Fibroblast of the aortic adventitia (primary cell): ENCODE results near the gene ABR. TPM values are rescaled to one million over a fixed set of nuclear protein-coding genes. Genes with fewer than 3 reads are reported as not detected.
A peak's percentile ranks its signal among the peaks of the same experiment; 100 is the strongest.
"Not testable (repeated sequence)": the region's sequence is repeated elsewhere in the genome, so short reads cannot be mapped to it uniquely, and the experiment has no call there.

Experiments used
- DNase-seq: peaks from one replicate; pipeline ENCODE4 v3.0.0-alpha.2; 2010; ENCODE audit warnings: low read depth
- H3K4me3 ChIP-seq: 2 replicates; pipeline ENCODE4 v1.5.1; 2011; ENCODE audit warnings: low read depth, mild to moderate bottlenecking, control low read depth, low read length, moderate library complexity
- CTCF ChIP-seq: IDR thresholded peaks from 2 replicates; pipeline ENCODE4 v1.5.1; 2011; ENCODE audit warnings: mild to moderate bottlenecking, low read length, control low read depth, inconsistent platforms; ENCODE audit not compliant: insufficient read depth
- total RNA-seq: library from RNA; depleted of rRNA; stranded (reverse); fragments of >200 nt; gene quantifications from 2 replicates; pipeline ENCODE4 v1.2.3, GENCODE V29; 2012; ENCODE audit warnings: low replicate concordance

ABR gene
- total RNA-seq, 1 donor, result 76.8 TPM

GRCh38 chr17:1070411-1070810 lies 109.4 kb downstream of the ABR start:
- H3K4me3 ChIP-seq, result no peak overlapping the region
- DNase-seq, result no peak
- TF ChIP-seq CTCF, result no peak

GRCh38 chr17:1069847-1070246 lies 109.9 kb downstream of the ABR start:
- no peak overlapping the region for H3K4me3 ChIP-seq
- DNase-seq, result no peak
- no peak for TF ChIP-seq CTCF

GRCh38 chr17:1068356-1068755 lies 111.4 kb downstream of the ABR start:
- no peak for TF ChIP-seq CTCF
- DNase-seq, result no peak
- H3K4me3 ChIP-seq, result no peak overlapping the region

DNA sequence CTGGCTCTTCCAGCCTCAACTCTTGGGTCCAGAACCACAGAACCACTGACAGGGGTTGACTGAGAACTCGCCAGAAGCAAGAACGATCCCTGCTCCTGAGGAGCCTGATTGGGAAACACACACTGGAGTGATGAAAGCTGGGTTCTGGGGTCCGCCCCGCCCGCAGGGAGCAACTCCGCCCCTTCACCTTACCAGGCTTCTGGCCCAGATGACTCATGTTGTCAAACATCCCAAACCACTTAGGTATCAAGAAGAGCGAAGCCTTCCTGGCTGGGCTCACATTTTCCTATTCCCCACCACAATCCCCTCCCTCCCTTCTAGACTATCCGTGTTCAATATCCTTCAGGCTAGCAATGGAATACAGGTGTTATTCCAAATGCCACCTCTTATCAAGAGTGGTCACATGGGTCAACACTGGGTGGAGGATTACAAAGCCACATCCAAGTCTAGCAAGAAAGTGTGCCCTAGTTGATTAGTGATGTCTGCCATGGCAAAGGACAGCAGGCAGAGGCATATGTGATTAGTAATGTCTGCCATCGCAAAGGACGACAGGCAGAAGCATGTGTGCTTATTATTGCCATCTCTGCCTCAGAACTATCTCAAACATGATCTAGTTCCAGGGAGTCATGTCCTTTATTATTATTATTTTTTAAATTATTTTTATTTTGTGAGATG lies 112.4 kb downstream of the ABR start:
- no peak for TF ChIP-seq CTCF
- no peak overlapping the region for H3K4me3 ChIP-seq
- DNase-seq, result no peak

DNA sequence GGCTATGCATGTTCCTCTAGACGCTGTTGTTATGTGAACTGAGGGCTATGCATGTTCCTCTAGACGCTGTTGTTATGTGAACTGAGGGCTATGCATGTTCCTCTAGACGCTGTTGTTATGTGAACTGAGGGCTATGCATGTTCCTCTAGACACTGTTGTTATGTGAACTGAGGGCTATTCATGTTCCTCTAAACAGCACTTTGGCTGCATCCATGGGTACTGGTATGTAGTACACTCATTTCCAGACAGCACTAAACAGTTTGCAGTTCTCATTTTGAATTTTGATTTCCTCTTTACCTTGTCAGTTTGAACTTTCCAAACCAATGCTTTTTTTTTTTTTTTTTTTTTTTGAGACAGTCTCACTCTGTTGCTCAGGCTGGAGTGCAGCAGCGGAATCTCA lies 114.4 kb downstream of the ABR start:
- not testable (repeated sequence) for H3K4me3 ChIP-seq, DNase-seq

GRCh38 chr17:1060991-1061390 lies 118.8 kb downstream of the ABR start:
- TF ChIP-seq CTCF, result no peak
- H3K4me3 ChIP-seq, result no peak overlapping the region
- DNase-seq, result peak; percentile 85

- no peak for DNase-seq
- H3K4me3 ChIP-seq, result no peak overlapping the region
- TF ChIP-seq CTCF, result no peak
Observed at GRCh38 chr17:1059131-1059795, 120.5 kb downstream of the ABR start.
